RWPE2 (cell line): Measurements from ENCODE around the gene IDUA.
A peak's percentile ranks its signal among the peaks of the same experiment; 100 is the strongest.

Source experiments
- ATAC-seq: fragments of 200-7000 bp; cut with Tn5 transposase; 3 replicates; pipeline ENCODE4 v1.9.1; 2021; ENCODE audit warnings: low read depth
- DNase-seq: peaks from one replicate; pipeline ENCODE4 v3.0.0-alpha.2; 2020; ENCODE audit warnings: low spot score
- H3K27ac ChIP-seq: fragments of 450-650 bp; 2 replicates; pipeline ENCODE4 v1.5.1; 2017; ENCODE audit warnings: mild to moderate bottlenecking; ENCODE audit not compliant: poor library complexity, severe bottlenecking
- H3K27me3 ChIP-seq: fragments of 250-450 bp; sonication (Bioruptor Pico); 2 replicates; pipeline ENCODE4 v1.5.1; 2021; ENCODE audit warnings: mild to moderate bottlenecking, moderate library complexity; ENCODE audit not compliant: insufficient read depth, poor library complexity, severe bottlenecking
- H3K36me3 ChIP-seq: fragments of 250-450 bp; sonication (Bioruptor Pico); 2 replicates; pipeline ENCODE4 v1.5.1; 2020; ENCODE audit warnings: low read depth, mild to moderate bottlenecking, moderate library complexity
- H3K4me1 ChIP-seq: fragments of 250-450 bp; sonication (Bioruptor Pico); 2 replicates; pipeline ENCODE4 v1.5.1; 2021; ENCODE audit warnings: mild to moderate bottlenecking, moderate library complexity; ENCODE audit not compliant: insufficient read depth, poor library complexity, severe bottlenecking
- H3K4me3 ChIP-seq: fragments of 250-450 bp; sonication (Bioruptor Pico); 2 replicates; pipeline ENCODE4 v1.5.1; 2021; ENCODE audit warnings: mild to moderate bottlenecking, moderate library complexity; ENCODE audit not compliant: severe bottlenecking
- H3K9me3 ChIP-seq: fragments of 250-450 bp; sonication (Bioruptor Pico); 2 replicates; pipeline ENCODE4 v1.5.1; 2021; ENCODE audit warnings: mild to moderate bottlenecking, moderate library complexity; ENCODE audit not compliant: severe bottlenecking
- TF ChIP-seq, protein P1 (sequence below): fragments of 450-650 bp; IDR thresholded peaks from one replicate; pipeline ENCODE4 v1.5.1; 2017; ENCODE audit warnings: mild to moderate bottlenecking, moderate library complexity; ENCODE audit not compliant: poor library complexity, severe bottlenecking

IDUA gene

DNA sequence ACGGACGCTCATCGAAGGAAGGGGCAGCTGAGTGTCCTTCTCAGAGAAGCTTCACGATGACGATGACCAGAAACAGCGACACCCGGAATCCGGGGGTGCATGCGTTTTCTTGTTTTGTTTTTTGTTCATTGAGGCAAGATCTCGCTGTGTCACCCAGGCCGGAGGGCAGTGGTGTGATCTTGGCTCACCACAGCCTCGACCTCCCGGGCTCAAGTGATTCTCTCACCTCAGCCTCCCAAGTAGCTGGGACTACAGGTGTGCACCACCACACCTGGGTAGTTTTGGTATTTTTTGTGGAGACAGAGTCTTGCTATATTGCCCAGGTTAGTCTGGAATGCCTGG, 33.3 kb upstream of the IDUA start:
- DNase-seq: no peak
- Histone ChIP-seq H3K4me3 (no peak overlapping the region), H3K27ac (no peak overlapping the region), H3K27me3 (no peaks in the 10 kb centered on the region), H3K36me3 (no peaks in the 10 kb centered on the region), H3K4me1 (no peaks in the 10 kb centered on the region), H3K9me3 (no peaks in the 10 kb centered on the region)
- TF ChIP-seq, protein P1, sequence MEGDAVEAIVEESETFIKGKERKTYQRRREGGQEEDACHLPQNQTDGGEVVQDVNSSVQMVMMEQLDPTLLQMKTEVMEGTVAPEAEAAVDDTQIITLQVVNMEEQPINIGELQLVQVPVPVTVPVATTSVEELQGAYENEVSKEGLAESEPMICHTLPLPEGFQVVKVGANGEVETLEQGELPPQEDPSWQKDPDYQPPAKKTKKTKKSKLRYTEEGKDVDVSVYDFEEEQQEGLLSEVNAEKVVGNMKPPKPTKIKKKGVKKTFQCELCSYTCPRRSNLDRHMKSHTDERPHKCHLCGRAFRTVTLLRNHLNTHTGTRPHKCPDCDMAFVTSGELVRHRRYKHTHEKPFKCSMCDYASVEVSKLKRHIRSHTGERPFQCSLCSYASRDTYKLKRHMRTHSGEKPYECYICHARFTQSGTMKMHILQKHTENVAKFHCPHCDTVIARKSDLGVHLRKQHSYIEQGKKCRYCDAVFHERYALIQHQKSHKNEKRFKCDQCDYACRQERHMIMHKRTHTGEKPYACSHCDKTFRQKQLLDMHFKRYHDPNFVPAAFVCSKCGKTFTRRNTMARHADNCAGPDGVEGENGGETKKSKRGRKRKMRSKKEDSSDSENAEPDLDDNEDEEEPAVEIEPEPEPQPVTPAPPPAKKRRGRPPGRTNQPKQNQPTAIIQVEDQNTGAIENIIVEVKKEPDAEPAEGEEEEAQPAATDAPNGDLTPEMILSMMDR: no peak
- ATAC-seq: no peak

GRCh38 chr4:954211-955020, 32.4 kb upstream of the IDUA start:
- H3K4me1 ChIP-seq: no peaks in the 10 kb centered on the region
- no peaks in the 10 kb centered on the region for H3K36me3 ChIP-seq
- H3K27me3 ChIP-seq: no peaks in the 10 kb centered on the region
- ATAC-seq (no peak), DNase-seq (no peak)
- TF ChIP-seq, protein P1: no peak
- no peaks in the 10 kb centered on the region for H3K9me3 ChIP-seq
- H3K27ac ChIP-seq: no peak overlapping the region
- H3K4me3 ChIP-seq: no peak overlapping the region

GRCh38 chr4:955161-955921, 31.5 kb upstream of the IDUA start:
- TF ChIP-seq, protein P1: no peak
- DNase-seq: no peak

DNA sequence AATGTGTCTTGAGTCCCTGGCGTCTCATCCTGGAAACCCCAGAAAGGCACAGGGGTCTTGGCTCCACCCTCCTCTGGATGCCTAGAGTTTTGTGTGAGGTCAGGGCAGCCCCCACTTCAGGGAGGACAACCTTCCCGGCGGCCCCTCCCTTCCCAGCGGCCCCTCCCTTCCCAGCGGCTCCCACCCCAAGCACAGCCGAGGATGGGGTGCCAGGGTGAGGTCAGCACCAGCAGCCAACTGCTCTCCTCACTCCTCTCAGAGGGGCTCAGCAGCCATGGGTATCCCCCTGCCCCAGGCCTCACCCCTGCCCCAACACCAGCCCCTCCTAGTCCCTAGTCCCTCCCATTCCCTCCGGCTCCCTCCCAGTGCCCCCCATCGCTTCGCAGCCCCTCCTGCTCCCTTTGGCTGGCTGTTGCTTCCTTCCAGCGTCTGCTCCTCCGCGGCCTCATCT, 30.9 kb upstream of the IDUA start:
- H3K27me3 ChIP-seq: no peaks in the 10 kb centered on the region
- H3K27ac ChIP-seq: no peak overlapping the region
- no peaks in the 10 kb centered on the region for H3K4me1 ChIP-seq
- ATAC-seq (no peak), DNase-seq (peak; percentile 52)
- H3K4me3 ChIP-seq: no peak overlapping the region
- TF ChIP-seq, protein P1: no peak
- H3K9me3 ChIP-seq: no peaks in the 10 kb centered on the region
- H3K36me3 ChIP-seq: no peaks in the 10 kb centered on the region

More at GRCh38 chr4:955161-955921, 31.5 kb upstream of the IDUA start:
- no peak overlapping the region for H3K27ac ChIP-seq
- no peaks in the 10 kb centered on the region for H3K36me3 ChIP-seq
- no peaks in the 10 kb centered on the region for H3K9me3 ChIP-seq
- no peak overlapping the region for H3K4me3 ChIP-seq
- ATAC-seq: no peak
- H3K27me3 ChIP-seq: no peaks in the 10 kb centered on the region
- no peaks in the 10 kb centered on the region for H3K4me1 ChIP-seq
